CD14-positive monocyte (primary cell): Measurements from ENCODE around the gene LRRC8C. TPM values are rescaled to one million over a fixed set of nuclear protein-coding genes. Genes with fewer than 3 reads are reported as not detected.

Source experiments
- DNase-seq, 3 donors: peaks; one replicate each; pipeline ENCODE4 v3.0.0-alpha.2; 2011 to 2022
- H2AFZ ChIP-seq: 2 replicates; pipeline ENCODE4 v1.6.0; 2012; ENCODE audit warnings: mild to moderate bottlenecking, low read depth, low read length, inconsistent platforms; ENCODE audit not compliant: insufficient read depth, poor library complexity, severe bottlenecking
- H3K27ac ChIP-seq, 2 donors: 1 replicate in 1 of 2; 2 replicates in 1 of 2; pipeline ENCODE4 v1.5.1; 2012 to 2013; ENCODE audit warnings: low read length in 2 of 2, control low read depth in 1 of 2, inconsistent platforms in 1 of 2, low read depth in 1 of 2, mild to moderate bottlenecking in 1 of 2
- H3K27me3 ChIP-seq, 2 donors: one replicate each; pipeline versions ENCODE4 v1.6.0 to v1.6.1; 2011 to 2013; ENCODE audit warnings: low read length in 2 of 2; ENCODE audit not compliant: control insufficient read depth in 2 of 2, insufficient read depth in 2 of 2
- H3K36me3 ChIP-seq, 2 donors: replicated peaks in 1 of 2; 1 replicate in 1 of 2; 2 replicates in 1 of 2; pipeline versions ENCODE4 v1.5.1 to v1.6.1; 2012 to 2013; ENCODE audit warnings: low read length in 2 of 2, control low read depth in 1 of 2, inconsistent platforms in 1 of 2, mild to moderate bottlenecking in 1 of 2; ENCODE audit not compliant: insufficient read depth in 2 of 2, control insufficient read depth in 1 of 2
- H3K4me1 ChIP-seq, 2 donors: 1 replicate in 1 of 2; 2 replicates in 1 of 2; pipeline versions ENCODE4 v1.5.1 to v1.6.1; 2012 to 2013; ENCODE audit warnings: low read length in 2 of 2, control low read depth in 1 of 2, inconsistent platforms in 1 of 2, mild to moderate bottlenecking in 1 of 2, moderate library complexity in 1 of 2; ENCODE audit not compliant: insufficient read depth in 2 of 2, control insufficient read depth in 1 of 2
- H3K4me2 ChIP-seq: replicated peaks from 2 replicates; pipeline ENCODE3; 2012; ENCODE audit warnings: low read length, moderate library complexity, mild to moderate bottlenecking; ENCODE audit not compliant: poor library complexity, severe bottlenecking; ENCODE audit errors: extremely low read depth
- H3K4me3 ChIP-seq, 3 experiments: fragments of 200-600 bp in 1 of 3; sonication (generic) in 1 of 3; replicated peaks in 1 of 3; 1 replicate in 2 of 3; 2 replicates in 1 of 3; pipeline ENCODE4 v1.5.1; 2011 to 2013; ENCODE audit warnings: low read length in 3 of 3, mild to moderate bottlenecking in 3 of 3, control low read depth in 2 of 3, low read depth in 2 of 3, inconsistent platforms in 1 of 3, moderate library complexity in 1 of 3
- H3K79me2 ChIP-seq: 2 replicates; pipeline ENCODE4 v1.6.0; 2012; ENCODE audit warnings: mild to moderate bottlenecking, control low read depth, inconsistent platforms, low read length, moderate library complexity; ENCODE audit not compliant: insufficient read depth
- H3K9ac ChIP-seq: 2 replicates; pipeline ENCODE4 v1.6.0; 2017; ENCODE audit warnings: low read length, mild to moderate bottlenecking; ENCODE audit not compliant: insufficient read depth, poor library complexity, severe bottlenecking
- H3K9me3 ChIP-seq, 2 donors: replicated peaks in 1 of 2; 1 replicate in 1 of 2; 2 replicates in 1 of 2; pipeline versions ENCODE4 v1.5.1 to v1.6.1; 2012 to 2013; ENCODE audit warnings: low read length in 2 of 2, control low read depth in 1 of 2; ENCODE audit not compliant: control insufficient read depth in 1 of 2, insufficient read depth in 1 of 2
- H4K20me1 ChIP-seq: 2 replicates; pipeline ENCODE4 v1.6.0; 2012; ENCODE audit warnings: mild to moderate bottlenecking, low read length, control low read depth, moderate library complexity; ENCODE audit not compliant: insufficient read depth
- H3K27ac Mint-ChIP-seq, 7 donors: one replicate each; pipeline ENCODE4 v1.8.0; 2020; ENCODE audit warnings: mild to moderate bottlenecking in 7 of 7, mixed read lengths in 7 of 7, moderate library complexity in 6 of 7, inconsistent platforms in 2 of 7
- H3K27me3 Mint-ChIP-seq, 3 donors: one replicate each; pipeline ENCODE4 v1.8.0; 2021 to 2022; ENCODE audit warnings: low read depth in 3 of 3, mild to moderate bottlenecking in 3 of 3, mixed read lengths in 3 of 3, moderate library complexity in 3 of 3, inconsistent platforms in 1 of 3
- H3K36me3 Mint-ChIP-seq, 2 donors: one replicate each; pipeline ENCODE4 v1.8.0; 2020; ENCODE audit warnings: mixed read lengths in 2 of 2, inconsistent platforms in 1 of 2, mild to moderate bottlenecking in 1 of 2
- H3K4me1 Mint-ChIP-seq: one replicate; pipeline ENCODE4 v1.8.0; 2020; ENCODE audit warnings: mild to moderate bottlenecking, mixed read lengths
- H3K4me3 Mint-ChIP-seq, 2 donors: one replicate each; pipeline ENCODE4 v1.8.0; 2020; ENCODE audit warnings: mild to moderate bottlenecking in 2 of 2, mixed read lengths in 2 of 2, moderate library complexity in 1 of 2
- H3K9me3 Mint-ChIP-seq, 7 donors: one replicate each; pipeline ENCODE4 v1.8.0; 2020 to 2022; ENCODE audit warnings: mixed read lengths in 7 of 7, mild to moderate bottlenecking in 6 of 7, moderate library complexity in 6 of 7, inconsistent platforms in 2 of 7
- WGBS: methylation state at CpG from one replicate; pipeline ENCODE4 v1.1.5; 2013; ENCODE audit warnings: missing lambda C conversion rate; ENCODE audit not compliant: insufficient coverage; 5-methylcytosine and 5-hydroxymethylcytosine counted together
- intact Hi-C, 2 donors: fragments of 100-400 bp; cut with micrococcal nuclease; formaldehyde crosslinking; loops; one replicate each; pipeline versions ENCODE4 v1.15.0 to v1.15.1; 2023
- polyA plus RNA-seq, 3 donors: library from polyadenylated mRNA; depleted of rRNA in 1 of 3; unstranded in 2 of 3; stranded (reverse) in 1 of 3; fragments of 300-500 nt in 2 of 3; fragments of >200 nt in 1 of 3; fragmentation: Illumina TruSeq in 2 of 3; gene quantifications; 1 replicate in 2 of 3; 2 replicates in 1 of 3; pipeline ENCODE4 v1.2.3, GENCODE V29; 2012 to 2021
- TF ChIP-seq, protein P1 (sequence below): fragments of 200-600 bp; IDR thresholded peaks from one replicate; pipeline ENCODE4 v1.8.0; 2022; ENCODE audit warnings: antibody characterized with exemption, mild to moderate bottlenecking

LRRC8C gene
- polyA plus RNA-seq, 3 donors = 13.0 to 18.6 (median 16.3) TPM

GRCh38 chr1:89588480-89588879 is 44.4 kb upstream of the LRRC8C start:
- intact Hi-C loops = no loop called here
- H3K4me1 Mint-ChIP-seq = peaks cover 24% of the 10 kb centered on the region
- peaks cover 12 to 17% of the 10 kb centered on the region in 2 donors for H3K4me1 ChIP-seq
- no peak overlapping the region for H3K9ac ChIP-seq
- no peak for DNase-seq
- H3K36me3 Mint-ChIP-seq = peaks cover 32 to 36% of the 10 kb centered on the region in 2 donors
- 83% methylated on average over 1 of the region's 1 CpG for WGBS
- TF ChIP-seq, protein P1, sequence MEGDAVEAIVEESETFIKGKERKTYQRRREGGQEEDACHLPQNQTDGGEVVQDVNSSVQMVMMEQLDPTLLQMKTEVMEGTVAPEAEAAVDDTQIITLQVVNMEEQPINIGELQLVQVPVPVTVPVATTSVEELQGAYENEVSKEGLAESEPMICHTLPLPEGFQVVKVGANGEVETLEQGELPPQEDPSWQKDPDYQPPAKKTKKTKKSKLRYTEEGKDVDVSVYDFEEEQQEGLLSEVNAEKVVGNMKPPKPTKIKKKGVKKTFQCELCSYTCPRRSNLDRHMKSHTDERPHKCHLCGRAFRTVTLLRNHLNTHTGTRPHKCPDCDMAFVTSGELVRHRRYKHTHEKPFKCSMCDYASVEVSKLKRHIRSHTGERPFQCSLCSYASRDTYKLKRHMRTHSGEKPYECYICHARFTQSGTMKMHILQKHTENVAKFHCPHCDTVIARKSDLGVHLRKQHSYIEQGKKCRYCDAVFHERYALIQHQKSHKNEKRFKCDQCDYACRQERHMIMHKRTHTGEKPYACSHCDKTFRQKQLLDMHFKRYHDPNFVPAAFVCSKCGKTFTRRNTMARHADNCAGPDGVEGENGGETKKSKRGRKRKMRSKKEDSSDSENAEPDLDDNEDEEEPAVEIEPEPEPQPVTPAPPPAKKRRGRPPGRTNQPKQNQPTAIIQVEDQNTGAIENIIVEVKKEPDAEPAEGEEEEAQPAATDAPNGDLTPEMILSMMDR = no peak
- H3K9me3 Mint-ChIP-seq = no peaks in the 10 kb centered on the region
- no peak overlapping the region for H3K4me2 ChIP-seq
- H3K79me2 ChIP-seq = peaks cover 4% of the 10 kb centered on the region
- H4K20me1 ChIP-seq = peaks cover 17% of the 10 kb centered on the region
- H3K4me3 ChIP-seq = no peak overlapping the region
- no peak overlapping the region for H3K27ac Mint-ChIP-seq
- no peak overlapping the region for H3K27ac ChIP-seq
- no peak overlapping the region for H2AFZ ChIP-seq
- H3K27me3 ChIP-seq = no peaks in the 10 kb centered on the region
- H3K36me3 ChIP-seq = peaks cover 15 to 32% of the 10 kb centered on the region in 2 donors
- no peaks in the 10 kb centered on the region for H3K9me3 ChIP-seq
- H3K27me3 Mint-ChIP-seq = no peaks in the 10 kb centered on the region
- no peak overlapping the region for H3K4me3 Mint-ChIP-seq

DNA sequence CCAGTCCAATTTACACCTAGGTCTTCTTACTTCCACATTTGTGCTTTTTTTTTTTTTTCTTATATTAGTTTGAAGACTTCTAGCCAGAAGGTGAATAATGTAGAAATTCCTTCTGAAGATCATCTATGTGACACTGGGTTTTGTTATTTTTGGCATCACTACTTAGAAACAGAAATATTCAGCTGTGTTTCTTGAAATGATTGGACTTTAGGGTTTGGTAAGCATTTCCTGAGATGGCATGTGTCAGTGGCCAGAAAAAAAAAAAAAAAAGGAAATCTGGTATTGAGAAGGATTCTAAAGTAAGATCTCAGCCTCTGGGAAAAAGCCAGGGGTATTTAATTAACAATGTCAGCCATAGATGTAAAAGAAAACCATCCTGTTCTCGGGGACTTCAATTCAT is 43.4 kb upstream of the LRRC8C start:
- Mint-ChIP-seq H3K4me1 (peaks cover 27% of the 10 kb centered on the region), H3K4me3 (no peak overlapping the region)
- H3K9ac ChIP-seq = no peak overlapping the region

More for the DNA sequence above, 43.4 kb upstream of the LRRC8C start:
- Histone ChIP-seq H3K9me3 (no peaks in the 10 kb centered on the region), H3K4me2 (no peak overlapping the region), H2AFZ (no peak overlapping the region), H3K36me3 (peaks cover 6 to 21% of the 10 kb centered on the region in 2 donors), H3K79me2 (peaks cover 4% of the 10 kb centered on the region), H4K20me1 (peaks cover 17% of the 10 kb centered on the region), H3K4me3 (no peak overlapping the region), H3K27ac (no peak overlapping the region), H3K4me1 (peaks cover 16 to 21% of the 10 kb centered on the region in 2 donors), H3K27me3 (no peaks in the 10 kb centered on the region)
- intact Hi-C loops = no loop called here
- H3K27me3 Mint-ChIP-seq = no peaks in the 10 kb centered on the region
- no peaks in the 10 kb centered on the region for H3K9me3 Mint-ChIP-seq
- no peak overlapping the region for H3K27ac Mint-ChIP-seq
- TF ChIP-seq, protein P1 = no peak
- peaks cover 22 to 27% of the 10 kb centered on the region in 2 donors for H3K36me3 Mint-ChIP-seq
- WGBS = no CpG with 5 or more reads among the region's 1 CpG
- no peak for DNase-seq
